Measurements from ENCODE around the gene ADAMTS2. TPM values are rescaled to one million over a fixed set of nuclear protein-coding genes. Genes with fewer than 3 reads are reported as not detected.

The ADAMTS2 gene
- total RNA-seq, 1 donor from 2014 or later, result 0.29 TPM

GRCh38 chr5:179314606-179315355, 30.5 kb downstream of the ADAMTS2 start:
- no peak for DNase-seq (ENCODE audit: low read depth)
- no peak overlapping the region for H3K4me3 ChIP-seq (ENCODE audit: low read depth, low read length)
- no peak for TF ChIP-seq CTCF (conservative IDR thresholded peaks at IDR 0.05; ENCODE audit: low read depth, low read length)

- DNase-seq (ENCODE audit: low read depth), result no peak
Observed at GRCh38 chr5:179313849-179314521, 31.3 kb downstream of the ADAMTS2 start.

GRCh38 chr5:179312557-179313235, 32.6 kb downstream of the ADAMTS2 start:
- TF ChIP-seq CTCF (conservative IDR thresholded peaks at IDR 0.05; ENCODE audit: low read depth, low read length), result no peak
- no peak overlapping the region for H3K4me3 ChIP-seq (ENCODE audit: low read depth, low read length)
- DNase-seq (ENCODE audit: low read depth), result no peak

More at GRCh38 chr5:179313849-179314521, 31.3 kb downstream of the ADAMTS2 start:
- no peak for TF ChIP-seq CTCF (conservative IDR thresholded peaks at IDR 0.05; ENCODE audit: low read depth, low read length)
- H3K4me3 ChIP-seq (ENCODE audit: low read depth, low read length), result no peak overlapping the region

GRCh38 chr5:179311581-179311980, 33.7 kb downstream of the ADAMTS2 start:
- H3K4me3 ChIP-seq (ENCODE audit: low read depth, low read length), result no peak overlapping the region
- no peak for DNase-seq (ENCODE audit: low read depth)
- no peak for TF ChIP-seq CTCF (conservative IDR thresholded peaks at IDR 0.05; ENCODE audit: low read depth, low read length)

- no peak overlapping the region for H3K4me3 ChIP-seq (ENCODE audit: low read depth, low read length)
- TF ChIP-seq CTCF (conservative IDR thresholded peaks at IDR 0.05; ENCODE audit: low read depth, low read length), result no peak
Observed at GRCh38 chr5:179311091-179311470, 34.2 kb downstream of the ADAMTS2 start.

GRCh38 chr5:179310439-179311090, 34.7 kb downstream of the ADAMTS2 start:
- no peak for TF ChIP-seq CTCF (conservative IDR thresholded peaks at IDR 0.05; ENCODE audit: low read depth, low read length)
- H3K4me3 ChIP-seq (ENCODE audit: low read depth, low read length), result no peak overlapping the region
- DNase-seq (ENCODE audit: low read depth), result no peak

More at GRCh38 chr5:179311091-179311470, 34.2 kb downstream of the ADAMTS2 start:
- DNase-seq (ENCODE audit: low read depth), result no peak

Measured in epithelial cell of proximal tubule (primary cell).